SKM-1 treated with dmso at 0.1 percent for 144 hours (cell line): ENCODE data around the gene PLXDC2.
"Not testable (repeated sequence)": the region's sequence is repeated elsewhere in the genome, so short reads cannot be mapped to it uniquely, and the experiment has no call there.

Source experiments
- DNase-seq: peaks from one replicate; lab custom pipeline; 2025; ENCODE audit not compliant: unreplicated experiment; lab: John Stamatoyannopoulos, UW

The PLXDC2 gene

DNA sequence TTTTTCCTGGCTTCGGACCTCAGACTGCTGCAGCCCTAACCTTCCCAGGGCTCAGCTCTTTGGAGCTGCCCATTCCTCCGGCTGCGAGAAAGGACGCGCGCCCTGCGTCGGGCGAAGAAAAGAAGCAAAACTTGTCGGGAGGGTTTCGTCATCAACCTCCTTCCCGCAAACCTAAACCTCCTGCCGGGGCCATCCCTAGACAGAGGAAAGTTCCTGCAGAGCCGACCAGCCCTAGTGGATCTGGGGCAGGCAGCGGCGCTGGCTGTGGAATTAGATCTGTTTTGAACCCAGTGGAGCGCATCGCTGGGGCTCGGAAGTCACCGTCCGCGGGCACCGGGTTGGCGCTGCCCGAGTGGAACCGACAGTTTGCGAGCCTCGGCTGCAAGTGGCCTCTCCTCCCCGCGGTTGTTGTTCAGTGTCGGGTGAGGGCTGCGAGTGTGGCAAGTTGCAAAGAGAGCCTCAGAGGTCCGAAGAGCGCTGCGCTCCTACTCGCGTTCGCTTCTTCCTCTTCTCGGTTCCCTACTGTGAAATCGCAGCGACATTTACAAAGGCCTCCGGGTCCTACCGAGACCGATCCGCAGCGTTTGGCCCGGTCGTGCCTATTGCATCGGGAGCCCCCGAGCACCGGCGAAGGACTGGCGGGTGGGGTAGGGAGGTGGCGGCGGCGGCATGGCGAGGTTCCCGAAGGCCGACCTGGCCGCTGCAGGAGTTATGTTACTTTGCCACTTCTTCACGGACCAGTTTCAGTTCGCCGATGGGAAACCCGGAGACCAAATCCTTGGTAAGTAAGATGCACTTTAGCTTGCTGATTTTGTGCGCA is at the start of gene PLXDC2:
Gene PLXDC2, plus strand, starts transcription at position 22 of the 820 bp plus-strand sequence.
- peak; percentile 59 for DNase-seq

DNA sequence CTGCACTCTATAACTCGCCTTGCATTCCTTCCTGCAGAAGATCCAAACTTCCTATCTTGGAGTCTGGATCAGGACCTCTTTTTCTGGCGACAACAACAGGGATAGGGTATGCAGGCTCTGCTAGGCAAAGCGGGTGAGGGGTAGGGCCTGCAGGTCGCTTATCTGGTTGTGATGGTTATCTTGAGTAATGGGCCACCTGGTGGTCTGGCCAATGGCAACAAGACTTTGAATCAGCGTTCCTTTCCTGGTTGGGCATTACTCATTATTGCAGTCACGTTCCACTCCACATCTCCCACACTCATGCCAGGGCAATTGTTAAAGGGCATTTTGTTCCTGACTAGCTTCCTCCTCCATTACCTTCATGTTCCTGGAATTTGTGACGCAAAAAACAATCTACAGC is 48.4 kb upstream of the PLXDC2 start:
- DNase-seq: no peak

- not testable (repeated sequence) for DNase-seq
These were observed 46.4 kb upstream of the PLXDC2 start for GRCh38 chr10:19769826-19770225.

- no peak for DNase-seq
These were observed 43.3 kb upstream of the PLXDC2 start for GRCh38 chr10:19772972-19773371.

DNA sequence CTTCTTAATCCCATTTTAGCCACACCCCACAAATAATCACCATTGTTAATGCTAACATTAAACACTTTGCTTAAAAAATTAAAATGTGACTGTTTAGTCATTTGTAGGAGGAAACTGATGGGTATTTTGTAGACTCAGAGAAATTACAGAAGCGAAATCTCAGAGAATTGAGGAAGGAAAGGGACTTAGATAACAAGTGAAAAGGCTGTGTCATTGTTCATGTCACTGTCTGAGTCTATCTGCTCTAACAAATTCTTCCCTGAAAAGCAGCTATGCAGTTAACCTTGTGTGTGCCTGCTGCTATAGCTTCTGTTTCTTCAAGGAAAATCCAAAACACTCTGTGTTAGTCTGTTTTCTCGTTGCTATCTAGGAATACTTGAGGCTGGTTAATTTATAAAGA is 40.9 kb upstream of the PLXDC2 start:
- peak; percentile 67 for DNase-seq

DNA sequence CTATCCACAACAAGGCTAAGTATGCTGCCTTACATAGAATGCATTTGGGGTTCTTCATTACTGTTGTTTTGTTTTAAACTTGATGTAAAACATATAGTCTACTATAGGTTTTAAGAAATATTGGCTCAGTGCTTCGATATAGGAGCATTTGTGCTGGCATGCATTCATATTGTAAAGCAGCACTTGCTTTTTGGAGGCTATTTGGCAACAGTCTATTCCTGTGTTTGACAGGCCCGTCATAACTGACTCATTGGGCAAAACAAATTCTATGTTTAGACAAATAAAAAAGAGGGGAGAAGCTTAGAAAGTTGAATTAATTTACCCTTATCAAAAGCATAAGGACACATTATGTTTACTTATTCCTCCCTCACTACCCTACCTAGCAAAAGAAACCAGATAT is 38.4 kb upstream of the PLXDC2 start:
- DNase-seq: no peak

DNA sequence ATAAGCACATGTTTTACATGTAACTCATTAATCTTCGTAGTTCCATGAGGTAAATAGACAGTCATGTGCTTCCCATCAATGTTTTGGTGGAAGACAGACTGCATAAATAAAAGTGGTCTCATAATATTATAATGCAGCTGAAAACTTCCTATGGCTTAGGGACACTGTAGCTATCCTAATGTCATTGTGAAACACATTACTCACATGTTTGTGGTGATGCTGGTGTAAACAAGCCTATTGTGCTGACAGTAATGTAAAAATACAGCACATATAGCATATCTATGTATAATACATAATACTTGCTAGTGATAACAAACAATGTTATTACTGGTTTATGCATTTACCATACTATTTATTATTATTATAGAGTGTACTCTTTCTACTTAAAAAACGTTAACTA is 37.2 kb upstream of the PLXDC2 start:
- no peak for DNase-seq

GRCh38 chr10:19782430-19783089 is 33.7 kb upstream of the PLXDC2 start:
- DNase-seq: no peak

- no peak for DNase-seq
These were observed 32.5 kb upstream of the PLXDC2 start for GRCh38 chr10:19783721-19784120.

DNA sequence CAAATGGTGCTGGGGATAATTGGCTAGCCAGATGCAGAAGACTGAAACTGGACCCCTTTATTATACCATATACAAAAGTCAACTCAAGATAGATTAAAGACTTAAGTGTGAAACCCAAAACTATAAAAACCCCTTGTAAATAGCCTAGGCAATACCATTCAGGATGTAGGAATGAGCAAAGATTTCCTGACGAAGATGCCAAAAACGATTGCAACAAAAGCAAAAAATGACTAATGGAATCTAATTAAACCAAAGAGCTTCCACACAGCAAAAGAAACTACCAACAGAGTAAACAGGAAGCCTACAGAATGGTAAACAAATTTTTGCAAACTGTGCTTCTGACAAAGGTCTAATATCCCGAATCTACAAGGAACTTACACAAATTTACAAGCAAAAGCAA is 30.9 kb upstream of the PLXDC2 start:
- DNase-seq: no peak

- DNase-seq: no peak
These were observed 28.1 kb upstream of the PLXDC2 start for GRCh38 chr10:19788075-19788686.

GRCh38 chr10:19788902-19789301 is 27.3 kb upstream of the PLXDC2 start:
- DNase-seq: no peak

DNA sequence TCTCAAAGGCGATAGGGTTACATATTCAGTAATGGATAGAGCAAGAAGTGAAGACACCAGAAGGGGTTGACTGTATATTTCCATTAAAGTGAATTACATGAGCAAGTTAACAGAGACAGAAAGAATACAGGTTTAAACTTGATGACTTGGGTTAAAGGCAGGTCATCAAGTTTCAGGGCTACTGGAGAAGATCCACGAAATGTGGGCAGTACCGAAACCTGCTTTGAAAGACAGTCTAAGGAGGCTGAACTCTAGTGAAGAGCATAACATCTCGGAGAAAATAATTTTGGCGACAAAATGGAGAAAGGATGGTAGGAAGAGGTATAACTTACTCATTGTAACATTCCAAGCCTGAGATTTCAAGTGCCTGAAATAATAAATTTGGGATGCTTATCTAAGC is 26.6 kb upstream of the PLXDC2 start:
- DNase-seq: no peak

GRCh38 chr10:19791032-19791431 is 25.2 kb upstream of the PLXDC2 start:
- no peak for DNase-seq

DNA sequence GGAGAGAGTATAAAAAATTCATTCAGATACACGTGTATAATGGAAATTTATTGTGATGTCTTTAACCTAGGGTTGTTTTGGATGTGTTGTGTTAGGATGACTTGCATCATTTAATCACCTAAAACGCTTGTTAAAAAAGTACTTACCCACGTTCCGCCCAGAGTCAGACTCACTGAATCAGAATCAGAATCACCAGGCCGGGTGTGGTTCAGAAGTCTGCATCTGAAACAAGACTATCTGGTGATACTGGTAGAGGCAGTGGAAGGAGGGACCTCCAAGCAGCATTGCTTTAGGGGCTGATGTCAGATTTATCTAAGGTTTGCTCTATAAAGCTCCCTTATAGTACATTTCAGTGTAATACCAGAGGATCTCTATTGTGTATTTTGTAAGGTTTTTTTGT is 20.5 kb upstream of the PLXDC2 start:
- DNase-seq: no peak

- no peak for DNase-seq
These were observed 16.1 kb upstream of the PLXDC2 start for GRCh38 chr10:19800161-19800560.

- no peak for DNase-seq
These were observed 14.9 kb upstream of the PLXDC2 start for GRCh38 chr10:19801369-19801768.

DNA sequence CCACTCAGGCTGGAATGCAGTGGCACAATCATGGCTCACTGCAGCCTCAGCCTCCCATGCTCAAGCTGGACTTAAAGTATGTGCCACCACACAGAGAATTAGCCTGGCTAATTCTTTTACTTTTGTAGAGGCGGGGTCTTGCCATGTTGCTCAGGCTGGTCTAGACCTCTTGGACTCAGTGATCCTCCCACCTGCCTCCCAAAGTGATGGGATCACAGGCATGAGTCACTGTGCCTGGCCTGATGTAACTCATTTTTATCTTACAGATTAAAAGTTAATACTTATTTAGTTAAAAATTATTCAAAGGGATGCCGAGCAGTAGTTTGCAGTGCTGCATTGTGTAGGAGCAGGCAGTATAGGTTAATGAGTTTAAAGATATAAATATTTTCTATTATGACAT is 12.6 kb upstream of the PLXDC2 start:
- no peak for DNase-seq

GRCh38 chr10:19809481-19809880 is 6.8 kb upstream of the PLXDC2 start:
- DNase-seq: no peak

DNA sequence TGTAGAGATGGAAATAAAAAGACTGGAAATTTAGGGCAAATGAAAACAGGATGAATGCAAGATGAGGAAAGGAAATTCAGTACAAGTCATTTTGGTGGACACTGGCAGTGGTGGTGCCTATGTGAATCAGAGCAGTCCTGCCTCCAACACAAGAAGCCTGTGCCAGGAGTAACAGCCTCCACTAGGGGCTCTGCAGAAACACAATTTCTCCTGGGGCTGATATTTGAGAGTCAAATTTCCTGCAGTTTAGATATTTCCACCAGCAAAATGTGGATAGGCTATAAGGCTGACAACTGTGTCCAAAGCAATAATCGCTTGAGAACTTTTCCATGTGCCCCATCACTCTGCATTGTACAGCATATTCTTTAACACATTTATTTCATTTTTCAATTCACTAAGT is 4.7 kb upstream of the PLXDC2 start:
- DNase-seq: no peak

- no peak for DNase-seq
These were observed 3.3 kb upstream of the PLXDC2 start for GRCh38 chr10:19812976-19813375.

DNA sequence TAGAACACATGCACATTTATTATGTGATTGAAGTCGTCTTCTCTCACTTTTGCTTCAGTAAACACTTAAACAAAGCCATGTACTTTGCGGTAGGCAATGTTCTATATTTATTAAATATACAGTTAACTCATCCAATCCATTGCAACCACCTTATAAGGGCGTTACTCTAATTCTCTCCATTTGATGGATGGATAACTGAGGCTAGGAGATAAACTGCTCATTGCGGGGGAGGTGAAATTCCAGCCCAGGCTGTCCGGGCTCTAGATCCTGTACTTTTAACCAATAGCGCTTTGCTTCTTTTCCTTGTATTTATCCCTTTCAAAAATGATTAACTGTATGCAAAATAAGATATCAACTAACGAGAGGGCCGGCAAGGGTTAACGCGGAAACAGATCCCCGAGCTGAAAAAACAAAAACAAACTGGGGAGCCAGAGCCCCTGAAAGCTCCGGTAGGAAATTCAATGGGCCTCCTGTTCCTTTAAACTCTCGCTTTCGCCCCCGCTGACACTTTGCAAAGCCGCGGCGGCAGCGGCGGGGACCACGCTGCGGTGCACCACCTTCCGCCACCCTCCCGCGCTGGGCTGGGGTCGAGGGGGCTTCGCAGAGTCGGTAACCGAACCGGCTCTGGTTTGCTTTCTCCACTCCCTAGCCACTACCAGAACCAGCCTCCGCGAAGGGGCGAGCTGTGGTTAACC is 1.0 kb upstream of the PLXDC2 start:
- no peak for DNase-seq
